Activated CD4-positive, CD25-positive, alpha-beta regulatory T cell treated with anti-CD3 and anti-CD28 coated beads, Interleukin-2, amount 50 U/mL, for 16 hours (primary cell): ENCODE data around the gene CDKN2B-AS1.

ENCODE experiments used
- DNase-seq: peaks from one replicate; pipeline ENCODE4 v3.0.0-alpha.2; 2020; ENCODE audit warnings: low read depth, low spot score

The CDKN2B-AS1 gene

GRCh38 chr9:22148876-22149637, 154.5 kb downstream of the CDKN2B-AS1 start:
- no peak for DNase-seq

GRCh38 chr9:22154064-22154463, 159.5 kb downstream of the CDKN2B-AS1 start:
- DNase-seq, result no peak

- DNase-seq, result no peak
Measured at GRCh38 chr9:22156586-22156985, 162.0 kb downstream of the CDKN2B-AS1 start.

GRCh38 chr9:22157276-22157675, 162.7 kb downstream of the CDKN2B-AS1 start:
- DNase-seq, result no peak

GRCh38 chr9:22157828-22158227, 163.2 kb downstream of the CDKN2B-AS1 start:
- DNase-seq, result no peak

GRCh38 chr9:22158271-22158670, 163.7 kb downstream of the CDKN2B-AS1 start:
- DNase-seq, result no peak

- DNase-seq, result no peak
Measured at GRCh38 chr9:22158927-22159346, 164.3 kb downstream of the CDKN2B-AS1 start.

- DNase-seq, result no peak
Measured at GRCh38 chr9:22159586-22159985, 165.0 kb downstream of the CDKN2B-AS1 start.

GRCh38 chr9:22160221-22160620, 165.6 kb downstream of the CDKN2B-AS1 start:
- DNase-seq, result no peak

GRCh38 chr9:22165144-22165543, 170.6 kb downstream of the CDKN2B-AS1 start:
- DNase-seq, result no peak

GRCh38 chr9:22169243-22169642, 174.7 kb downstream of the CDKN2B-AS1 start:
- DNase-seq, result no peak

GRCh38 chr9:22169727-22170503, 175.3 kb downstream of the CDKN2B-AS1 start:
- no peak for DNase-seq
